Colonic mucosa (tissue), 2 donors: Measurements from ENCODE around the gene CDKL5. TPM values are rescaled to one million over a fixed set of nuclear protein-coding genes. Genes with fewer than 3 reads are reported as not detected.

Experiments
- total RNA-seq, 2 donors: library from RNA; stranded (reverse); fragmentation: NEBNext Ultra II Directional in 1 of 2; extraction: Animal tissue kit (Norgen Biotek cat#: 25700) in 1 of 2; gene quantifications; one replicate each; pipeline ENCODE4 v1.2.1, GENCODE V29; 2021
- donor health status: DM: no; HTN: no; CAD: no.
- donor health status: DM: no; HTN: no; CAD: no.

Gene CDKL5
- total RNA-seq, 2 donors from 2014 or later = 3.7 to 4.4 TPM

Other genes starting within 250 kb of the CDKL5 start
- not detected for gene BEND2, start 204.7 kb upstream of the CDKL5 start, total RNA-seq
- 1 to 10 TPM; 1.2 to 2.5 TPM for gene SCML2, start 70.9 kb upstream of the CDKL5 start, total RNA-seq
- gene RS1, start 246.5 kb downstream of the CDKL5 start, total RNA-seq = not detected